Stimulated activated naive CD4-positive, alpha-beta T cell (primary cell): Measurements from ENCODE around the gene PRIMA1.

Experiments used
- DNase-seq, 6 experiments: peaks; one replicate each; lab custom pipeline; 2025; lab: John Stamatoyannopoulos, UW

The PRIMA1 gene

GRCh38 chr14:93675651-93676050, 112.6 kb downstream of the PRIMA1 start:
- no peak for DNase-seq

- no peak for DNase-seq
Observed at GRCh38 chr14:93674343-93674742, 113.9 kb downstream of the PRIMA1 start.

- DNase-seq: no peak
Observed at GRCh38 chr14:93669632-93670031, 118.7 kb downstream of the PRIMA1 start.
